Upper lobe of left lung (tissue), 6 donors: ENCODE results near the gene ZNF423. TPM values are rescaled to one million over a fixed set of nuclear protein-coding genes. Genes with fewer than 3 reads are reported as not detected.

Source experiments
- ATAC-seq, 2 donors: fragments of 200-7000 bp; cut with Tn5 transposase; one replicate each; pipeline ENCODE4 v1.9.1; 2022; ENCODE audit warnings: mild to moderate bottlenecking in 2 of 2, moderate library complexity in 2 of 2; ENCODE audit not compliant: low FRiP score in 2 of 2
- DNase-seq, 2 donors: peaks; one replicate each; pipeline ENCODE4 v3.0.0-alpha.2; 2019 to 2020
- H3K27ac ChIP-seq, 4 donors: fragments of 200-600 bp; sonication (generic); one replicate each; pipeline ENCODE4 v1.5.1; 2016 to 2019
- H3K27me3 ChIP-seq, 4 donors: fragments of 200-600 bp; sonication (generic); one replicate each; pipeline ENCODE4 v1.5.1; 2017 to 2019
- H3K36me3 ChIP-seq, 4 donors: fragments of 200-600 bp; sonication (generic); one replicate each; pipeline ENCODE4 v1.5.1; 2016 to 2019
- H3K4me1 ChIP-seq, 4 donors: fragments of 200-600 bp; sonication (generic); one replicate each; pipeline ENCODE4 v1.5.1; 2018 to 2019
- H3K4me3 ChIP-seq, 4 donors: fragments of 200-600 bp; sonication (generic); one replicate each; pipeline ENCODE4 v1.5.1; 2017 to 2019; ENCODE audit warnings: mild to moderate bottlenecking in 2 of 4, moderate library complexity in 1 of 4
- H3K9me3 ChIP-seq, 4 donors: fragments of 200-600 bp; sonication (generic); one replicate each; pipeline ENCODE4 v1.5.1; 2018 to 2019
- CTCF ChIP-seq, 6 experiments: fragments of 450-650 bp in 4 of 6; fragments of 200-600 bp in 2 of 6; sonication (generic) in 2 of 6; IDR thresholded peaks; one replicate each; pipeline ENCODE4 v1.5.1; 2016 to 2019; ENCODE audit warnings: antibody characterized with exemption in 6 of 6
- EP300 ChIP-seq, 4 donors: sonication (generic); formaldehyde crosslinking; IDR thresholded peaks; one replicate each; pipeline ENCODE4 v1.5.1; 2017; ENCODE audit warnings: antibody characterized with exemption in 4 of 4, control low read depth in 2 of 4
- POLR2A ChIP-seq, 4 donors: fragments of 450-650 bp; IDR thresholded peaks; one replicate each; pipeline ENCODE4 v1.5.1; 2016 to 2017; ENCODE audit warnings: antibody characterized with exemption in 4 of 4, mild to moderate bottlenecking in 2 of 4
- POLR2AphosphoS5 ChIP-seq, 2 donors: sonication (generic); formaldehyde crosslinking; IDR thresholded peaks; one replicate each; pipeline ENCODE4 v1.5.1; 2017; ENCODE audit warnings: antibody characterized with exemption in 2 of 2
- WGBS, 2 donors: methylation state at CpG; one replicate each; pipeline ENCODE4 v1.1.5; 2017 to 2018; 5-methylcytosine and 5-hydroxymethylcytosine counted together
- total RNA-seq, 6 donors: library from RNA; depleted of rRNA in 4 of 6; stranded (reverse); fragments of >200 nt in 4 of 6; gene quantifications; one replicate each; pipeline versions ENCODE4 v1.1.0 to v1.2.1, GENCODE V29; 2016 to 2021
- donor health status: DM: no; HTN: no; CAD: no; lungs with moderate emphysema.
- donor health status: DM: no; HTN: yes; CAD: no; lungs with severe emphysema.

The ZNF423 gene
- total RNA-seq, 6 donors from 2014 or later, result 4.1 to 11.4 (median 6.7) TPM

GRCh38 chr16:49717689-49718088 is 138.2 kb downstream of the ZNF423 start:
- DNase-seq (no peak), ATAC-seq (no peak)
- Histone ChIP-seq H3K9me3 (no peaks in the 10 kb centered on the region), H3K27me3 (no peaks in the 10 kb centered on the region), H3K36me3 (no peaks in the 10 kb centered on the region), H3K27ac (no peak overlapping the region), H3K4me3 (no peak overlapping the region), H3K4me1 (no peaks in the 10 kb centered on the region)
- 84 to 92% methylated on average over 4 of the region's 4 CpGs for whole genome bisulfite sequencing, 2 donors
- TF ChIP-seq POLR2AphosphoS5 (IDR thresholded peaks at IDR 0.05) (no peak), CTCF (IDR thresholded peaks at IDR 0.05) (no peak), EP300 (IDR thresholded peaks at IDR 0.05) (no peak), POLR2A (IDR thresholded peaks at IDR 0.05) (no peak)

GRCh38 chr16:49716339-49716934 is 139.5 kb downstream of the ZNF423 start:
- no peaks in the 10 kb centered on the region for H3K27me3 ChIP-seq

GRCh38 chr16:49713770-49714169 is 142.1 kb downstream of the ZNF423 start:
- H3K4me1 ChIP-seq, result no peaks in the 10 kb centered on the region
- H3K27me3 ChIP-seq, result no peaks in the 10 kb centered on the region
- WGBS, 2 donors, result 93 to 96% methylated on average over 5 to 10 of the region's 10 CpGs
- H3K27ac ChIP-seq, result no peak overlapping the region
- H3K36me3 ChIP-seq, result no peaks in the 10 kb centered on the region
- TF ChIP-seq POLR2AphosphoS5 (IDR thresholded peaks at IDR 0.05) (no peak), POLR2A (IDR thresholded peaks at IDR 0.05) (no peak), EP300 (IDR thresholded peaks at IDR 0.05) (no peak), CTCF (IDR thresholded peaks at IDR 0.05) (no peak)
- ATAC-seq (no peak), DNase-seq (no peak)
- no peak overlapping the region for H3K4me3 ChIP-seq
- no peaks in the 10 kb centered on the region for H3K9me3 ChIP-seq

More at GRCh38 chr16:49716339-49716934, 139.5 kb downstream of the ZNF423 start:
- TF ChIP-seq POLR2AphosphoS5 (IDR thresholded peaks at IDR 0.05) (no peak), EP300 (IDR thresholded peaks at IDR 0.05) (no peak), POLR2A (IDR thresholded peaks at IDR 0.05) (no peak), CTCF (IDR thresholded peaks at IDR 0.05) (no peak)
- Histone ChIP-seq H3K9me3 (no peaks in the 10 kb centered on the region), H3K36me3 (no peaks in the 10 kb centered on the region), H3K27ac (no peak overlapping the region), H3K4me3 (no peak overlapping the region), H3K4me1 (no peaks in the 10 kb centered on the region)
- ATAC-seq (no peak), DNase-seq (no peak)
- WGBS, 2 donors, result 73 to 84% methylated on average over 11 to 12 of the region's 12 CpGs

GRCh38 chr16:49712542-49712941 is 143.4 kb downstream of the ZNF423 start:
- no peaks in the 10 kb centered on the region for H3K9me3 ChIP-seq
- ATAC-seq (no peak), DNase-seq (no peak)
- no peak overlapping the region for H3K4me3 ChIP-seq
- WGBS, 2 donors, result 83 to 86% methylated on average over 16 of the region's 16 CpGs
- H3K27me3 ChIP-seq, result no peaks in the 10 kb centered on the region
- H3K27ac ChIP-seq, result no peak overlapping the region
- no peaks in the 10 kb centered on the region for H3K36me3 ChIP-seq
- no peak for TF ChIP-seq EP300 (IDR thresholded peaks at IDR 0.05)
- no peak for TF ChIP-seq POLR2A (IDR thresholded peaks at IDR 0.05)
- TF ChIP-seq POLR2AphosphoS5 (IDR thresholded peaks at IDR 0.05), result no peak
- no peak for TF ChIP-seq CTCF (IDR thresholded peaks at IDR 0.05)
- no peaks in the 10 kb centered on the region for H3K4me1 ChIP-seq

GRCh38 chr16:49712106-49712505 is 143.8 kb downstream of the ZNF423 start:
- no peak for ATAC-seq
- no peak overlapping the region for H3K27ac ChIP-seq
- WGBS, 2 donors, result 90 to 94% methylated on average over 9 of the region's 9 CpGs
- no peaks in the 10 kb centered on the region for H3K9me3 ChIP-seq
- no peak for DNase-seq
- no peaks in the 10 kb centered on the region for H3K27me3 ChIP-seq
- no peaks in the 10 kb centered on the region for H3K36me3 ChIP-seq
- no peak for TF ChIP-seq EP300 (IDR thresholded peaks at IDR 0.05)
- no peak for TF ChIP-seq CTCF (IDR thresholded peaks at IDR 0.05)
- no peak for TF ChIP-seq POLR2AphosphoS5 (IDR thresholded peaks at IDR 0.05)
- TF ChIP-seq POLR2A (IDR thresholded peaks at IDR 0.05), result no peak
- no peaks in the 10 kb centered on the region for H3K4me1 ChIP-seq
- H3K4me3 ChIP-seq, result no peak overlapping the region
